Measurements from ENCODE around the gene LRRC46.

Gene LRRC46

DNA sequence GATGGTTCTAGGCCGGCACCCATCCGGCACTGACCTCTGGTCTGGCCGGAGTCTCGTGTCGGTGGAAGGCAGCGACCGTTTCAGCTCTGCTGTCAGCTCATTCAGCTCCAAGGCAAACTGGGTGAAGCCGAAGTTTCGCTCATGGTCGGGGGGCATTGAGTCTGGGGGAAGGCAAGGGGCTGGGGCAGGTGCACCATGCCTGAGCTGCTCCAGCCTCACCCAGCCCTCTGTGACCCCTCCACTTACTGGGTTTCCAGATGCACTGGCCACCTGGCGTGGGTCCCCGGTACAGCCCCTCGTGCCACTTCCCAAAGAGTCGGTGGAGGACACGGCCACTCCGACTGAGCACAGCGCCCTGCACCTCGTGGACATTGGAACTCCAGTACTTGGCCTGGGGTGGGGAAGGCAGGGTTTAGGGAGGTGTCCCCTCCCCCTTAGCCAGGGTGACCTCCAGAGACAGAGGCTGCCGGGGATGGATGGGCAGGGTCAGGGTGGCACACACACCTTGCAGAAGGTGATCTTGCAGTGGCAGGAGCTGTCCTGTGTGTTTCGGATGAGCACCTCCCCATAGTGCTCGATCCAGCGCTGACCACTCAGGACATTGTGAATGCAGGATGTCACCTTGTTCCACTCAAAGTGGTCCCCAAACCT lies 22.5 kb upstream of the LRRC46 start:
- DNase-seq (ENCODE audit: low read depth in 2 of 2): no peak

DNA sequence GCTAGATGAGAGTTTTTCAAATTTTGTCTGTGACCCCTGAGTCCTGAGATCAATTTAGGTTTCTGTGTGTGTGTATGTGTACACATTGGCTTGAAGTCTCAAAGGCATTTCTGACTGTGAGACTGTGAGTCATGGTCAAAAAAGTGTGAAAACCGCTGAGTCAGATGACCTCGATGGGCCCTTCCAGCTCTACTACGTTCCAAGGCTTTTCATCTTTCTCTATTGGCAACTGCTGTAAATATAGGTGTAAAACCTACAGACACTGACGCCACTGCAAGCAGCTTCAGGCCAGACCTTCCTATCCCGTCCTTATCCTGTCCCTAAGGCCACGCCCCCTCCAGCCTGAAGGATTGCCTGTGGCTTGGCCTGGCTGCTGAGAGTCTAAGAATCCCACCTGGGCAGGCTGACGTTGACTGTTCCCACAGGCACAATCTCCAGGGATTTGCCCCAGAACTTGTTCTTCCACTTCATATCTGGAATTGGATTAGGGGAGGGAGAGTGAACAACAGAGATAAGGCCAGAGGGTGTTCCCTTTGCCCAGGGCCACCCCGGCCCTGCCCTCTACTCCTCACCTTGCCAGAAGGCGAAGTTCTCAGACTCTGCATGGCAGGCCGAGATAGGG lies 21.2 kb upstream of the LRRC46 start:
- DNase-seq (ENCODE audit: low read depth in 2 of 2): no peak

DNA sequence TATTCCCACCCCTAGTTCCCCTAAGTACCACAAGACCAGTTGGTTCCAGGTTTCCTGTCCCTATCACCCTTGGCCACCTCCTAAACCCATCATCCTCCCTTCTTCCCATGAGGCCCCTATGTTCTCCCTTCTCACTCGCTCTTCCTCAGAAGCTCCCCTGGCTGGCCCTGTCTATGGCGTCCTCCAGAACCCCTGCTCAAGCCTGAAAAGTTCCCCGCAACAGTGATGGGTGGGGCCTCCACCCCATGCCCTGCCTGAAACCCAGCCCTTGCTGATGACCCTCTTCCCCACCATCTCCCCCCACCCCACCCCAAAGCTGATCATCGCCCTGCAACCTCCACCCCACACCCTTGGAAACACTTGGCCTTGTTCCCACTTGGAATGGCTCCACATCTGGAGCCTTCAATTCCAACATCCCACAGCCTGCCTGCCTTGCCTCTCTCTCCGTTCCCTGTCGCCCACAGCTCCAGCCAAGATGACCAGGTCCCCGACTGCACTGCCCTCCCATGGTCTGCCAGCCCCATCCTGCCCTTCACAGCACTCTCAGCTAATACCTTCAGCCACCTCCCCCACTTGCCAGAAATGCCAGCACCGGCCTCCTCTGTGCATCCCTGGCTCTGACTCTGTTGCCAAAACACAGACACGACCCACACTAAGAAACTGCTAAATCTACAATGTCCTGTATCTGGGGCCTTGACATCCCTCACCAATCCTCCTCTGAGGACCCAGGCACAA lies 20.4 kb upstream of the LRRC46 start:
- no peak for DNase-seq (ENCODE audit: low read depth in 2 of 2)

DNA sequence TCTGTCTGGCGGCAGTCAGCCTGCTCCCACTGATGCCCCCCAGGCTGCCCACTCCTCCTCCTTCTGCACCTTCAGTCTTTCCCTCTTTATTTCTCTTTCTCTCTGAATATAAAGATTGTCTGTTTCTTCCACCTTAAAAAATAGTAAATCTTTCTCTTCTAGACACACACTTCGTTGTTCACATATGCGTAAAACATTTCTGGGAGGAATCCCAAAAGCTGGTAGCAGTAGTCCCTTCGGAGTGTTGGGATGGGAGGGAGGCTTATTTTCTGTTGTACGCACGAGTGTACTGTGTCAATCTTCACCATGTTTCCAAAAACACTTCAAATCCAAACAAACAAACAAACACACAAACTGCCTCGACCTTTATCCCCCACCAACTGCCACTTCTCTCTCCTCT lies 19.8 kb upstream of the LRRC46 start:
- no peak for DNase-seq (ENCODE audit: low read depth in 2 of 2)

DNA sequence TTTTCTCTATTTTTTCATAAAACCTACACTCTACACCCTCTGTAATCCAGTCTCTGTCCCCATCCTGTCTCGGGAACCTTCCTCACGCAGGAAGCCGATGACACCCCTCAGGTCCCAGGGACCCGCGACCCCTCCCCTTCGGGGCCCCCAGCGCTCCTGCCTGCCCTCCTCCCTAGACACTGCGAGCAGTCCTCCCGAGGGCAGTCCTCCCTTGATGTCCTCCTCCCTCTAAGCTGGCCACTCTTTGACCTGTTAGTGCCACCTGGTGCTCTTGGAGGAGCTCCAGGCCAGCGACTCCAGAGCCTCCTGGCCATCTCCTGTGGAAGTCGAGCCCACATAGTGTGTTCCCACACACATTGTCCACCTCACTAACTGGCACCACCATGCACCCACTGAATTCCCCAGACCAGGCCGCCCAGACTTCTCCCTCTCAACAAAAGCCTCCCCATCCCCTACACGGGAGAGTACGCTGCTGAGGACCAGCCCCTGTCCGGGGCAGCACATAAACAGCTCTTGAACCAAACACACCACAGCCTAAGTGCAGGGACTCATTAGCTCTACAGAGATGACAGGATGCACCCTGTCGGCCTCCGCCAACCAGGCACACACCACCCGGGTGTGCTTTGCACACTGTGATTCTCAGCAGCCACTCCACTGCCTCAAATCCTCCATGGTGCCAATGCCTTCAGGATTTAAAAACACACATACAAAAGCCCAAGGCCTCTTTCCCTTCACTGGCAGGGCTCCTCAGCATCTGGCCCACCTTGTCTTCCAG lies 19.1 kb upstream of the LRRC46 start:
- no peak for DNase-seq (ENCODE audit: low read depth in 2 of 2)

DNA sequence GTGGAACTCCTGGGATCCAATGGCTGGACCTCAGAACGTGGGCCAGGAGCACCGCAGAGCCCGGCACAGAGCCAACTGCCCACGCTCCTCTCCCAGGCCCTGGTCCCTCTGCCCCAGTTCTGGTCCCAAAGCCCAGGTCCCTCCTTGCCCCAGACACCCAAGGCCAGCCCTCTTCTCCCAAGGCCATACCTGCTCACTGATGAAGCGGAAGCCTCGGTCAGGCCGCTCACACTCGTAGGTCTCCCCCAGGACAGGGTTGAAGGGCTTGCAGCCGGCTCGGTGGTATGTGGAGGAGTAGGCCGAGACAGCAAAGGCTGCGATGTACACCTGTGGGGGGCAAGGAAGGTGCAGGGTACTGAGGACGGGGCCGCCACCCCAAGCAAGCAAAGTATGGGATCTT lies 18.4 kb upstream of the LRRC46 start:
- DNase-seq (ENCODE audit: low read depth in 2 of 2): no peak

DNA sequence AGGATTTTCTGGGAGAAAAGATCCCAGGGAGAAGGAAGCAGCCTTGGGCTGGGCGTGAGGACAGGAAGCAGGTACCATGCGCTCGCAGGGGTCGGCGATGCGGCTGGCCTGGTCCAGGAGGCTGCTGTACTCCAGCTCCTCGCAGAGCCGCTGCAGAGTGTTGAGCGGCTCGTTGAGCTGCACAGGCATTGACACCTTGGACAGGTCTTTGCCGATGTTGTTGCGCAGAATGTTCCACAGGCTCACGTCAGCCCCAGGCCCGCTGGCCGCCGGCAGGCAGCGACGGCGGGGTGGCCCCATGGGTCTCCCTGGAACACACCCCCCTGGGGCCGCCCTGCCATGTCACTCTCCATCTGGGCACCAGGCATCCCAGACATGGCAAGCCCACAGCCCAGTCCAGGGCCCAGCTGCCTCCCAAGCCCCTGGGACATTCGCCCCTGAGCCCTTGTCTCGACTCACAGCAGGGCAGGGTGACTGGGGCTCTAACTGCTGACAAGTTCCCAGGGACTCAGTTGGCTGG lies 17.9 kb upstream of the LRRC46 start:
- no peak for DNase-seq (ENCODE audit: low read depth in 2 of 2)

DNA sequence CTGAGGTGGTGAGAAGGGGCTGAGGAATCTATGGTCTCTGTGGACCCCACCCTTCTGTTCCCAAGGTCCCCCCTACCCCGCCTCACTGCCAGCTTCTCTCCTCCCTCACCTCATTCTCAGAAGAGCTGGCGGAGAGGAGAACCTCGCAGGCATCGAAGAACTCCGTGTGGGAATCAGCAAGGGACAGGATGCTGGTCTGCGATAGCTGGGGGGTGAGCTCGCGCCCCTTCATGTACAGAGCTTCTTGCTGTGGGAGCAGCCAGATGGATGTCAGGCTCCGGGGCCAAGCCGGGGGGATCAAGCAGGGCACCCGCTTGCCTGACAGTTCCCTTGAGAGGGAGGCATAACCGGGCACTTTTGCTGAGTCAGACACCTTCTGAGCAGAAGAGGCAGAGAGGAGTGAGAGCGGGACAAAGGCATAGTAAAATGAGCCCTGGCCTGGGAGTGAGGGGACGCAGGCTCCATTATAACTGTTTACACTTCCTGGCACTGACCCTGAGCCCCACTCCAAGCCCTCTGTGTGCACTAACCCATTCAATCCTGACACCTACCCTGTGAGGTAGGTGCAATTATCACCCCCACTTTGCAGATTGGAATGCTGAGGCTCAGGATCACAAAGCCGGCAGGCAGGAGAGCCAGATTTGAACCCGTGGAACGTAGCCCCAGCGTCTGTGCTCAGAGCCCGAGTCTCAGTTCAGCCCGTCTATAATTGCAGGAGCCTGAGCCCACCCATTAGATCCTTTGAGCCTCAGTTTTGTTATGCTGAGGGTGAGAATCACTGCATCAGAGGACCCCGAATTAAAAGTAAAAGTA lies 16.2 kb upstream of the LRRC46 start:
- DNase-seq (ENCODE audit: low read depth in 2 of 2): no peak

DNA sequence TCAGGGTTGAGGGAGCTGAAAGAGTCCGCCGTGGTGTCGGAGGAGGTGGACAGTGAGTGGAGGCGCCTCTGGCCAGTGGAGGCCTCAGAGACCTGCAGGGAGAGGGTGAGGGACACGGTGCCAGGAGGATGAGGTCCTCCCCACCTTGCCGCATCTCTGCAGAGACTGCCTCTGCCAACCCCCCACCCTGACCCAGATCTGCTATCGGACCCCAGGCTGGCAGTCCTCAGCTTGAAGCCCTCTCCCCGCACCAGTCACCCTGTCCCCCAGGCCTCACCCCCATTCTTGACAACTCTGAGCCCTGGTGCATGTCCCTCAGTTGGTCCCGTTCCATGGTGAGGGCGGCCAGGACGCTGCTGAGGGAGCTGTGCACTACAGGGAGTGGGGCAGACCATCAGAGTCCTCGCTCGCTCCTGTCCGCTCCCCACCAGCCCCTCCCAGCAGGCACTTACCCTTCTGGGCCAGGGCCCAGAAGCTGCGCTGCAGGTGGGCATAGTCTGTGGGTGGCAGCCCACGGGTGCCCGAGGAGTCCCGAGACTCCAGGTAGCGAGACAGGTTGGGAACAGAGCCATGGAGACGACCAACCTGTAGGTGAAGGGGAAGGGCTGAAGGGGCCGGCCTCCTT lies 15.2 kb upstream of the LRRC46 start:
- no peak for DNase-seq (ENCODE audit: low read depth in 2 of 2)

DNA sequence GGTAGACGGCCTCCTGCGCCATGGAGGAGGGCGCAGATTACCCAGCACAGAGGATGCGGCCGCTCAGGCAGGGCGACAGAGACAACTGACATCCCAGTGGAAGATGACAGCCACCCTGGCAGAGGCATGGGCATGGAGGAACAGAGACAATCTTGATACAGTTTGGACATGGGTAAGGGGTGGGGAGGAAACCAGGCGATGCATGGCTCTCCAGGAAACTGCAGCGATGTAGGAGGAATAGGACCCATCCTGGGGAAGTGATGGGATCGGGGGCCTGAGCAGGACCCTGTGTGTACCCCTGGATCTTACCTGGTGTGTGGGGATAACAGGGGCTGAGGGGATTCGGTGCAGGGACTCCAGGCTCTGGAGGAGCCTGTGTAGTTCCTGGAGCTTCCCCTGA lies 14.5 kb upstream of the LRRC46 start:
- DNase-seq (ENCODE audit: low read depth in 2 of 2): no peak

DNA sequence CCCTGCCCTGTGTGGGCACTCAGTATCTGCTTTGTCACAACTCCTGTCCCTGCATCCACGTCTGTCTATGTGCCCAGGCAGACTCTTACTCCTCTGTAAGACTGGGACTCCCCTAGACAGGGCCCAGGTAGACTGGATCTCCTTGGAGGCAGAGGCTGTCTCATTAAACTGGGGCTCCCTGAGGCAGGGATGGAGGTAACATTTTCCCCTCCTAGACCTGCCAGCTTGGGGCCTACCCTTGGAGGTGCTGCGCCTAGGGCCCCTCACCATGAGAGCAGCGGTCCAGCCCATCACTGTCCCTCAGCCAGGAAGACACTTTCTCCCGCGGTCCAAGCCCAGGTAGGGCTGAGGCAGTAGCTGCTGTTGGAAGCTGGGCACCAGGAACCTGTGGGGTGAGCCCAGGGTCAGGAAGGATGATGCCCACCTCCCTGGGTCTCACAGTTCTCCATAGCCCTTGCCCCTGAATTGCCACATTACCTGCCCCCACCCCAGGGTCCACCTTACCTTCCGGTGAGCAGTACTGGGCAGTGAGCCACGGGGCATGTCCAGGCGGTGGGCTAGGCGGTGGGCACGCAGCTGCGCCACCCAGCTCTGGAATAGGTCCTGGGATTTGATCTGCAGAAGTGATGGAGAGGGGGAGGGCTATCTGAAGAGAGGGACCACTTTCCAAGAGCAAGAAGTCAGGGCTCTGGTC lies 13.3 kb upstream of the LRRC46 start:
- DNase-seq (ENCODE audit: low read depth in 2 of 2): no peak

DNA sequence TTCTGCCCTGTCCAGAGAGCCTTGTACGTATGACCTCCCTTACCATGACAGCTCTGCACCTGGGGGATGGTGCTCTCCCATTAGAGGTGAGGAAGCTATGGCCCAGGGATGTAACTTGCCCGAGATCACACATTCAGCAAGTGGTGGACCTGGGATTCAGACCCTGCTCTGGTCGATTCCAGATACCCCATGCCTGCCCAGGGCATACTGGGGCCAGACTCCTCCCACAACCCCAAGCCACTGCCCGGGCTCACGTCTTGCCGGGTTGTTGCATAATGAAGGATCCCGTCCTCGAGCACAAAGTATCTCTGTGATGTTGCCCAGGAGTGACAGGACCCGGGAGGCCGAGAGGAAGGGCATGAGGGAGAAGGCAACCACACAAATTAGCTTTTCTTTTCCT lies 12.0 kb upstream of the LRRC46 start:
- DNase-seq (ENCODE audit: low read depth in 2 of 2): no peak

DNA sequence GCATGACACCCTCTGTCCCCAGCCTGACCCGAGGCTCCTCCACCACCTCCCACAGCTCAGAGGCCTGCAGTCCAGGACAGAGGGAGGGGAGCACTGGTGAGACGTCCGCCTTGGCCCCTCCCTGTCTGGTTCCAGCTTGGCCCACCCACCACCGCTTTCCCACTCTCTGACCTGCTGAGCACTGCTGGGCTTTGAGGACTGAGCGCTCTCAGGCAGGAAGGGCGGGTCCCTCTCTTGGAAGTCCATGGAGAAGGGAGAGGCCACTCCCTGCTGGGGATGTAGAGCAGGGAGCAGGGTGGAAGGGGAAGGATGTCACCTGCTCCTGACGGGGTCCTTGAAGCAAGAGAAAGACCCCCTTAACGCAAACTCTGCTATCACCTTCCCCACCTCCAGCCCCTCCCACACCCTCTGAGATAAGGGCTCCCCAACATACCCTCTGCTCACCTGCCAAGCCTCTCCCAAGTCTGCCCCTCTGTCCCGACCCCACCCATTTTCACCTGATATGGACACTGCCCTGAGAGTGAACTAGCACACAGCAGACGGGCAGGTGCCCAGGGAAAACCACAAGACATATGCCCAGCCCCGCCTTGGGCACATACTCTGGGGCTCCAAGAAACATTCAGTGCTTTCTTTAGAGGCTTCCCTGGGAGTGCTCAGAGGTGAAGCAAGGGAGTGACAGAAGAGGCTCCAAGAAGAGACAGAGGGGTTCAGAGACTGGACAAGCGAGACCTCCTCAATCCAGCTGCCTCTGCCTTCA lies 11.3 kb upstream of the LRRC46 start:
- DNase-seq (ENCODE audit: low read depth in 2 of 2): no peak

DNA sequence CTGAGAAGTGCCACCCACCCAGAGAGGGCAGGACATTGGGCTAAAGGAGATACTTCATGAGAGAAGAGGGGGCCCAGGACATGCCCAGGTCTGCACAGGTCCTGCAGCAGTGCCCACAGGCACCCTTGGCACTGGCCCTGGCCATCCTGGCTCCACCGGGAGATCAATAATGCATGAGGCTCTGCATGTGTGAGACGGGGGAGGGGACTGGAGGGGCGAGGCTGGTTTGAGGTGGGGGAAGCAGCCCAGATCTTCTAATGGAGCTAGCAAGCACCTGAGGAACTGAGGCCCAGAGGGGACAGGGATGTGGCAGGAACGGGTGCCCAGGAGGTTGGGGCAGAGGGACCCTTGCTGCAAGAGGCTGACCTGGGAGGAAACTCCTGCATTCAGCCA lies 10.4 kb upstream of the LRRC46 start:
- no peak for DNase-seq (ENCODE audit: low read depth in 2 of 2)

DNA sequence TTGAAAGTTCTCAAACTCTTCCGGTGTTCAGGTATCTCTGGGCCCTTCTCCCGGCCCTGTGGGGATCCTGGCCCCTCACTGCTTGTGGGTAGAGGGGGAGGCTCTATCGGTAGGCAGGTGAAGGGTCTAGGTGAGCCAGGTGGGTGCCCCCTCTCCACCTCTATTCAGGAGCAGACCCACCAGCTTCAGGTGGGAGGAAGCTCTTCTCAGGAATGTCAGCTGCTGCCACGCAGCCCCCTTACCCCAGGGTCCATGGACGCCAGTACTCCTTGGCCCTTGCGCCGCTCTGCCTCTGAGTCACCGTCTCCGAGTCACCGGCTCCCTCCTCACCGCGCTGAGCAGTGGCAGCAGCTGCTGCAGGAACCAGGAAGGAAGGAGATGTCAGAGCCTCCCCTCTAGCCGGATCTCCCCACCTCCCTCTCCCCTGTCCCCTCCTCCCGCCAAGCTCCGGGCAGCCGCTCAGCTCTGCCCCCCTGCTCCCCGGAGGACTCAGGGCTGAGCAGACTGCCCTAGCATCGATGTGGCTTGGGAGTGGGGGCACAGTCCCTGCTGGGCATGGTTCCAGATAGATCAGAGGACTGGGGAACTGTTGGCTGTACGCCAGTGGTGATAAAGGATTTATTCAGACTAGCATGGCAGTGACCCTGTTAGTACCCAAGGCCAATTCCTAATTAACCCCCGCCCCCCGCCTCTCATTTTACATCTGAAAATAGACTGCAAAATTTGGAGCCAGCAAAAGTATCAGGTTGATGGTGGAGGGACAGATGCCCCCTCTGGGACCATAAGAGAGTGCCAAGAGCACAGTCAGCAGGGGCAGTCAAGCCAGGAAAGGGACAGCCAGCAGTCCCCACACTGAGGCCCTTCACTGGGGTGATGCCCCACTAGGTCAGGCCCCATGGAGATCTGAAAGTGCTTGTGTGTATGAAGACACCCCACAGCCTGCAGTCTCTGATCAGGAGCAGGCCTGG lies 9.8 kb upstream of the LRRC46 start, which contains the start of gene OSBPL7:
OSBPL7 (minus strand) TSS at position 371 of the 968 bp plus-strand sequence. CDS start 1,516 bp downstream, outside the sequence.
- peak; percentile 65 to 70 for DNase-seq (ENCODE audit: low read depth in 2 of 2)

DNA sequence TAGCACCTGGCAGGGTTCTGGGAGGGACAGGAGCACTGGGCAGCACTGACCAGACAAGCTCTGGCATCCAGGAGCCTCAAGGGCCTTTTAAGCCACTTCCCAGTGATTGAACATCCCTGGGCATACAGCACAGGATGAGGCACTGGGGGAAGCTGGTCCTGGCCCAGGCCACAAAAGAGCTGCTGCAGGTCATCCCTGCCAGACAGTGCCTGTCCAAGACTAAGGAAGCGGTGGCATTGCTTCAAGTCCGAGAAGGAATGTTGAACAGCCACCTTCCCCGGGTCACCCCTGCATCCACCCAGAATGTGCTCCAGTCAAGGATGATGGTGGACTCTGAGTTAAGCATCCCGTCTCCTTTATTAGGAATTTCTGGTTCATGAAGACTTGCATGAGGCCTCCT lies 8.7 kb upstream of the LRRC46 start:
- DNase-seq (ENCODE audit: low read depth in 2 of 2): no peak

DNA sequence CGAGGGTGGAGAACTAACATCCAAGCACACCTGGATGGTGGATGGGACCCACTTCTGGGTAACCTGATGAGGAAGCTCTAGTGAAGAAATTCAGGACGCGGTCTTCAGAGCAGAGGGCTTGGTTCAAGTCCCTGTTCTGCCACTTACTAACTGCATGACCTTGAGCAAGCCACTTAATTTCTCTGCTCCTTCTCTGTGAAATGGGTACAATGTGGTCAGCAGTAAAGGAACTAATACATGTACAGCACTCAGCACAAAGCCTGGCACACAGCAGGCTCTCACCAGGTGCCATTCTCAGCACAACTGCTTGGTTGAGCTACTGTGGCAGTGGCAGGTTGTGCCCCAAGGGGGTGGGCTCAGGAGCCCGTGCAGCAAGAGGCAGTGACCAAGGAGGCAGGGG lies 8.0 kb upstream of the LRRC46 start:
- DNase-seq (ENCODE audit: low read depth in 2 of 2): no peak

DNA sequence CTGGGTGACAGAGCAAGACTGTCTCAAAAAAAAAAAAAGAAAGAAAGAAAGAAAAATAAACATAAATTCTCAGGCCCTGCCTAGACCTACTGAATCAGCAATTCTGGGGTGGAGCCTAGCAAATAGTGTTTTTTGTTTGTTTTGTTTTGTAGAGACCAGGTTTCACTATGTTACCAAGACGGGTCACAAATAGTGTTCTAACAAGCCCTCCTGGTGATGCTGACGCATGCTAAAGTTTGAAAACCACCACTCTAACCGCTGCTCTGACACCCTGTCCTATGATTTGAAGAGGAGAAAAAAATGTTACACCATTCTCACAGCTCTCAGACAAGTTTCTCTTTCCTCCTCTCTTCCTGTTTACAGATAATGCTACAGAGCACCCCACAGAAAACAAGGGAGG lies 1.6 kb upstream of the LRRC46 start:
- no peak for DNase-seq (ENCODE audit: low read depth in 2 of 2)

All from stimulated activated CD8-positive, alpha-beta memory T cell treated with anti-CD3 and anti-CD28 coated beads, Interleukin-2, amount 100 ng/mL, for 48 hours (primary cell).